HG03103 (cell line): ENCODE measurements around the gene PNLIPRP3.

Source experiments
- ATAC-seq: cut with Tn5 transposase; IDR thresholded peaks from one replicate; pipeline ENCODE4 v1.9.1; 2021; ENCODE audit warnings: low read depth; ENCODE audit not compliant: unreplicated experiment

Gene PNLIPRP3

DNA sequence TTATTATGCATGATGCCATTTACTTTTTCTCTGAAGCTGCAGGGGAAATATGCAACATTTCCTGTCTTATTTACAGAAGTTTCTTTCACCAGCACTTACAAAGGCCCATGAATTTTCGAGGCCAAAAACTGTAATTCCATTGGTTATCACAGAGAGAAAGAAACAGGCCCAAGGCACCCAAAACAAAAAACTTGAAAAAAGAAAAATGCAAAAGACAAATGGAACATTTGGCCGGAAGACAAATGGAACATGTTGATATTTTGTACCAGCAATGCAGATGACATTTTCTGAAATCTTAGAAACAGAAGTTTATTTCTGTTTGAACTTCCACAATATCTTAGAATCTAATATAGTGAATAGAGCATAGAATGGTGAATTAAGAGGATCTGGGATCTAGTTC, 61.8 kb downstream of the PNLIPRP3 start:
- ATAC-seq = no peak

DNA sequence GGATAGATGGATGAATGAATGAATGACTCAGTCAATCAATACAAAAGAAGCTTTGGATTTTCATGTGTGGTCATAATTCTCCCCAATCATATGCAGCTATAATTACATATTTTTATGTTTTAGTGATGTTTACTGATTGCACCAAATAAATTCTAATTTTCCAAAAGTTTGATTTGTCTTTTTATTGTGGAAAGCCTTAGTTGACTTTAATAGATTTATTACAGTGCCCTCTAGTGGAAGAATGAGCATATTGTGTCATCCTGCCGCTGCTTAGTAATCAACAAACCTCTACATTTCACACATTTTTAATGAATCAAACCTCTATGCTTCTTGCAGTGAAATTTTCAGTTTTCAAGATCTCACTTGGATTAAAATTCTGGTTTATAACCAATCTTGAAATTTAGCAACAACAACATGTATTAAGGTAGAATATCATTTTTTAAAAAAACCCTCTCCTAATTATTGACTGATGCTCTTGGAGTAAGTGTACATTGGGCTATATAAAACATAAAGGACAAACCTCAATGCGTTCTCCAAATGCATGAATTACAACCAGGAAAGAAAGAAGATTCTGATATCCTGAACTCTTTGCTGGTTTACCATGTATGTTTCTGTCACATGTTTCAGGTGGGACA, 62.5 kb downstream of the PNLIPRP3 start:
- ATAC-seq = peak; percentile 56

DNA sequence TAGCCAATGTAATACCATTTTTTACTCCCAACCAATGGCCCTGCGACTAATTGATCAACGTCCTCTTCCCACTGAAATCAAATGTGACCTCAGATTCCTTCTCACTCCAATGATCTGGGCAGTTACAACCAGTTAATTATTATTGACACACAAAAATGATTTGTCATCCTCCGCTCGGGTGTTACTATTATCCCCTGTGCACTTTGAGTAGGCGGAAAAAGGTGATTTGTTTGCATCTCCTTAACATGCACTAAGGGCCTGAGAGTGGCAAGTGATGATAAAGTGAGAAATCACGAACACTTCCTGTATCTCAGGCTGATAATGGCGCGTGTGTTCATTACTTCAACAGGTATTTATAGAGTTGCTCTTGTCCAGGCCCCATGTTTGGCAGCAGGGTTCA, 77.1 kb downstream of the PNLIPRP3 start:
- no peak for ATAC-seq

DNA sequence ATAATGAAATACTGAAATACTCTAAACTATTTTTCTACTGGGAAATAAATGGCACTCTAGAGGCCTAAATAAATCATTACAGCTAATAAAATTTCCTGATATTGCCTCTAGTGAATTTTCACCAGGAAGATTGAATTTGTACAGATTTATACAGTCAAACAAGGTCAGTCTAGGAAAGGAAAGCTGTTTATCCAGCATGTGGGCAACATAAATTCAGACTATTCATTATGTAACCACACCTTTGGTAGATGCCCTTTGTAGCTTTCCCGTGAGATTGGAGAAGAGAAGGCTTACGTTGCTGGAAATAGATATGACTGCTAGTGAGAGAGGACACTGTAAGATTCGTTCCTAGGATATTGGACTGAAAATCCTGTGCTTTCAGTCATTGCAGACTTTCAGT, 82.9 kb downstream of the PNLIPRP3 start:
- ATAC-seq = no peak

- no peak for ATAC-seq
Observed at GRCh38 chr10:116511365-116511764, 83.7 kb downstream of the PNLIPRP3 start.

GRCh38 chr10:116521424-116522290, 94.0 kb downstream of the PNLIPRP3 start:
- ATAC-seq = peak; percentile 72

- ATAC-seq = no peak
Observed at GRCh38 chr10:116522803-116523381, 95.2 kb downstream of the PNLIPRP3 start.

DNA sequence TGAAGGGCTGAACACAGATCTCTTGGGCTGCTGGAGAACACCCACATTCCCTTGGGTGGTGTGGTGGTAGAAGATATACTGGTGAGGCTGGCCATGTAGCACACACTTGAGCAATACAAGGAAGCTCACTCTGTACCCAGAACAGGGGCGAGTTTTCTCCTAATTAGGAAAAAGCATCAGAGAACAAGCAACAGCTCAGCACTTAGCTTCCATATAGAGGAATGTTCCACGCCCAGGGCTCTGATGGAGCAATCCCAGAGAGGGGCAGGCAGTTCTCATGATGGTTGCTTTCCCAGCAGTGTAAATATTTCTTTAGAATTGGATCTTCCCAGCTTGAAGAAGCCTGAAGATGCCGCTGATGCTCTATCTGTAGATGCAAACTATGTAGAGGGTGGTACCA, 97.1 kb downstream of the PNLIPRP3 start:
- no peak for ATAC-seq

- no peak for ATAC-seq
Observed at GRCh38 chr10:116526219-116526618, 98.6 kb downstream of the PNLIPRP3 start.
